ENCODE measurements around the gene TTC29. TPM values are rescaled to one million over a fixed set of nuclear protein-coding genes. Genes with fewer than 3 reads are reported as not detected.

TTC29 gene
- polyA plus RNA-seq, 2 of the 4 experiments (the other 2 are of a cell fraction) = not detected

GRCh38 chr4:146844761-146845160 is 100.9 kb downstream of the TTC29 start:
- TF ChIP-seq ZNF302 (CRISPR knock-in tag; IDR thresholded peaks at IDR 0.05) (no peak), PBX3 (IDR thresholded peaks at IDR 0.05) (no peak), CHD2 (IDR thresholded peaks at IDR 0.05; ENCODE audit: low read length, partially characterized antibody) (no peak), NFE2L2 (conservative IDR thresholded peaks at IDR 0.05; ENCODE audit: low read length) (no peak), RAD21 (conservative IDR thresholded peaks at IDR 0.05 in 1 of 2, IDR thresholded peaks at IDR 0.05 in 1 of 2) (no peak), BHLHE40 (IDR thresholded peaks at IDR 0.05; ENCODE audit: low read depth, low read length) (no peak), MAX (IDR thresholded peaks at IDR 0.05) (no peak), ZC3H11A (IDR thresholded peaks at IDR 0.05) (no peak), CEBPB (IDR thresholded peaks at IDR 0.05) (no peak), ZSCAN20 (CRISPR knock-in tag; IDR thresholded peaks at IDR 0.05) (no peak), CHD4 (IDR thresholded peaks at IDR 0.05; ENCODE audit: borderline replicate concordance) (no peak), EP300 (IDR thresholded peaks at IDR 0.05) (no peak), ESRRA (IDR thresholded peaks at IDR 0.05; ENCODE audit: borderline replicate concordance, low read length) (no peak), RNF2 (IDR thresholded peaks at IDR 0.05; ENCODE audit: borderline replicate concordance, low read depth) (no peak), TP53 (CRISPR knock-in tag; IDR thresholded peaks at IDR 0.05) (no peak), HMGXB4 (CRISPR knock-in tag; IDR thresholded peaks at IDR 0.05; ENCODE audit: borderline replicate concordance) (no peak)
- Histone ChIP-seq H3K4me1 (no peaks in the 10 kb centered on the region), H3K9me3 (no peaks in the 10 kb centered on the region), H3K27ac (no peak overlapping the region), H3K4me2 (no peak overlapping the region), H3K4me3 (no peak overlapping the region)
- WGBS (ENCODE audit: missing lambda C conversion rate) = 2% methylated on average over 4 of the region's 4 CpGs
- ATAC-seq = no peak
- FAIRE-seq = no peak
- CTCF ChIA-PET = interaction anchor here (1.1 kb wide), 1 partner anchor 306 kb away, joined by 3 read pairs; no protein-coding TSS in a partner anchor
- DNase-seq (ENCODE audit: low read depth in 1 of 2, low spot score in 1 of 2) = no peak
- POLR2A ChIA-PET = no interaction called here

GRCh38 chr4:146842876-146843275 is 102.8 kb downstream of the TTC29 start:
- ChIA-PET POLR2A (no interaction called here), CTCF (no interaction called here)
- Histone ChIP-seq H3K4me3 (no peak overlapping the region), H3K4me1 (no peaks in the 10 kb centered on the region), H3K9me3 (no peaks in the 10 kb centered on the region), H3K4me2 (no peak overlapping the region), H3K27ac (no peak overlapping the region)
- 5% methylated on average over 1 of the region's 1 CpG for WGBS (ENCODE audit: missing lambda C conversion rate)
- DNase-seq (ENCODE audit: low read depth in 1 of 2, low spot score in 1 of 2) (no peak), FAIRE-seq (no peak), ATAC-seq (no peak)
- no peak for TF ChIP-seq TFCP2L1 (CRISPR knock-in tag; IDR thresholded peaks at IDR 0.05)
- TF ChIP-seq ZSCAN20 (CRISPR knock-in tag; IDR thresholded peaks at IDR 0.05) = no peak

GRCh38 chr4:146840731-146841130 is 104.9 kb downstream of the TTC29 start:
- FAIRE-seq (no peak), DNase-seq (ENCODE audit: low read depth in 1 of 2, low spot score in 1 of 2) (no peak), ATAC-seq (no peak)
- ChIA-PET POLR2A (no interaction called here), CTCF (interaction anchor here (0.8 kb wide), 1 partner anchor 9 kb away, joined by 6 read pairs; no protein-coding TSS in a partner anchor)
- Histone ChIP-seq H3K4me3 (no peak overlapping the region), H3K9me3 (no peaks in the 10 kb centered on the region), H3K27ac (no peak overlapping the region), H3K4me1 (no peaks in the 10 kb centered on the region), H3K4me2 (no peak overlapping the region)
- no peak for TF ChIP-seq FOXS1 (CRISPR knock-in tag; IDR thresholded peaks at IDR 0.05)
- no peak for TF ChIP-seq HMGXB4 (CRISPR knock-in tag; IDR thresholded peaks at IDR 0.05; ENCODE audit: borderline replicate concordance)
- no peak for TF ChIP-seq MYC (IDR thresholded peaks at IDR 0.05; ENCODE audit: borderline replicate concordance, low read length)
- no peak for TF ChIP-seq ZFP36 (IDR thresholded peaks at IDR 0.05; ENCODE audit: borderline replicate concordance, partially characterized antibody)
- no peak for TF ChIP-seq TFCP2L1 (CRISPR knock-in tag; IDR thresholded peaks at IDR 0.05)
- TF ChIP-seq NFE2L2 (conservative IDR thresholded peaks at IDR 0.05; ENCODE audit: low read length) = no peak
